Effector CD8-positive, alpha-beta T cell (primary cell): ENCODE data around the gene SLC19A2.
"Not testable (repeated sequence)": the region's sequence is repeated elsewhere in the genome, so short reads cannot be mapped to it uniquely, and the experiment has no call there.

Source experiments
- DNase-seq: peaks from one replicate; lab custom pipeline; 2025; lab: John Stamatoyannopoulos, UW

Gene SLC19A2

DNA sequence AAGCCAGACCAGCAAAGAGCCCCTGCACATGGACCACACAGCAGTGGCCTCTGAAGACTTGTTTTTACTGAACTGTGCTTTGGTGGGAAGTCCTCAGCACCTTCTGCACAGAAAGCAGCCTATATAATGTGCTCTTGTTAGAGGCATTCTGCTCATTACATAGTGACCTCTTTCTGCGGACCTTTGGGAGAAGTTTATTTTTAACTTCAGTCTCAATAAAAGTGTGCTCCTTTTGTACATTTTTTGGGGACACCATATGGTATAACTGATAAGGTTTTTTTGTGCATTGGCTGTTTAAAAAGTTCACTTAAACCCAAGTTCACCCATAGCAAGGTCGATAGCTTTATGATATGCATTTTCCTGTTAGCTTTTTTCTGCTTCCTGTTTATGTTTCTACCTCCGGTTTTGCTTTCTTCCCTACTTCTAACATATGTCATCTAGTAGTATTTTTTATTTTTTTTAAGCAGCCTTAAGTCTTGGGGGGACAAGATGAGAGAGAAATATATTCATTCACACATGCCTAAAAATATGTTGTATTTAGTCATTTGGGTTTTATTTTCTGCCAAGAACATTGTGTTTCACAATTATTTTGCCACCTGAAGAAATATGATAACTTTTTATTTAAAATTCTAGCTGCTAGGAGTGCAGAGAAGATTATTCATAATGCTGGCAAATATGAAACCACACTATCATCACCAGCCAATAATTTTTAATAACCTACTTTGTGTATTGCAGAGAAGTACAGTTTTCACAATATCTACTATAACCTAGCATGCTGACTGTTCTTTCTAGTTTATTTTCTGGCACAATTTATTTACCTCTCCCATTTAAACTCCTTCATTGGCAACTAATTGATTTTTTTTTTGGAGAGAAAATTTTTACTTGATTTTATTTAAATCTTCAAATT lies 22.9 kb upstream of the SLC19A2 start:
- no peak for DNase-seq

DNA sequence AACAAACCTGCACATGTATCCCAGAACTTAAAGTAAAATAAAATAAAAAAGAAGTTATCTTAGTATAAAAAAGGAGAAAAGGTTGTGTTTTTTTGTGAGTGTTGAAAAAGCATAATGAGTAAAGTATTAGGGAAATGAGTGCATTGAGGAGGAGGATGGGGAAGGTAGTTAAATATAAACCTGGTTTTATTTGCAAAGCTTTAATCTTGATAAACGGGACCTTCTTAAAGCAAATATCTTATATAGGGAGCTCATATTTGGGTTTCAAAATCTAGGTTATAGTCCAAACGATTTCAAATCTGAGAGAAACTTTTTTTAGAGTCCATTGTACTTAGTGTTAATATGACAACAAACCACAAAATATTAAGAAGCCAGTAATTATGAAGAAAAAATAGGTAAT lies 21.7 kb upstream of the SLC19A2 start:
- DNase-seq, result no peak

DNA sequence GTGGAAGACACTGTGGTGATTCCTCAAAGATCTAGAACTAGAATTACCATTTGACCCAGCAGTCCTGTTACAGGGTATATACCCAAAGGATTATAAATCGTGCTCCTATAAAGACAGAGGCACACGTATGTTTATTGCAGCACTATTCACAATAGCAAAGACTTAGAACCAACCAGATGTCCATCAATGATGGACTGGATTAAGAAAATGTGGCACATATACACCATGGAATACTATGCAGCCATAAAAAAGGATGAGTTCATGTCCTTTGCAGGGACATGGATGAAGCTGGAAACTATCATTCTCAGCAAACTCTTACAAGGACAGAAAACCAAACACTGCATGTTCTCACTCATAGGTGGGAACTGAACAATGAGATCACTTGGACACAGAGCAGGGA lies 17.9 kb upstream of the SLC19A2 start:
- DNase-seq, result not testable (repeated sequence)

DNA sequence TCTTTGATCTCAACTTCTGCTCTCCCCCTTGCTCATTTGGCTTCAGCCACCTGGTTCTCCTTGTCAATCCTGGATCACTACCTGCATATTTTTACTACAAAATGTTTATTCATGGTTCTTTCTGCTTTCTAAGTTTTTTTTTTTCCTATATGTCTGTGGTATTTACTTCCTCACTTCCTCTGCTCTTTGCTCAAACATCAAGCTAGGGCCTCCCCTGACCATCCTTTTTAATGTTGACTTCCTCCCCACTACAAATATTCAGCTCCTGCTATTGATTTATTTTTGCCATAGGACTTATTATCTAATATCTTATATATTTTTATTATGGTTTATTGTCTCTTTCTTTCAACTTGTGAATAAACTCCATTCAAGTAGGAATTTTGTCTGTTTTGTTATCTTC lies 14.1 kb upstream of the SLC19A2 start:
- no peak for DNase-seq

DNA sequence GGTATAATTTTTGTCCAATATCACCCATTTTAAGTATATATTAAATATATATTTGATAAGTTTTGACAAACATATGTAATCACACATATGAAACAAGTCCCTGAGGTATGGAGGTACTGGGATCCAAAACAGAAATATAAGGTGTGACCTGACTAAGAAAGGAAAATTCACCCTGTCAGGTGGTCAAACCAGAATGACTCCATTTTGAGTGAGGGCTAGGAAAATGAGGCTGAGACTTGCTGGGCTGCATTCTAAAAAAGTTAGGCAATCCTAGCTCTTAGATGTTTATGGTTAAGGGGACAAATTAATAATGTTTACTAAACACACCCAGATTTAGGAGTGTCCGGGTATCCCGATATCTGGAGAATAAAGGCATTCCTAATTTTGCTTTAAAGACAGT lies 11.6 kb upstream of the SLC19A2 start:
- no peak for DNase-seq

DNA sequence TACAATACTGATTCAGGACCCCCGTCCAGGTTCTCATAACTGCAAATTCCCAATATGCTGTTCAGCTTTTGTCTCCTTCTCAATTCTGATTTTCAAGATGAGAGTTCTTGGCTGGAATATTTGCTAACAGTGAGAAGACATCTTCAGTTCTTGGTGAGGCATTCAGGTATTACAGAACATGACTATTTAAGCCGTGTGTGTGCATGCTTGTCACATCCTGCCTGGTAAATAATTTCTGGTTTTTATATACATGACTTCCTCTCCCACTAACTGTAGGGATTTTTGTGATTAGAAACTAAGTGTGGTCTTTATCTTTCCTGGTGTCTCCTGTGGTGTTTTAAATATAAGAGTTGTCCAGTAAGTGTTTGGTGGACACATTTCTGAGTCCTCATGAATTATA lies 10.2 kb upstream of the SLC19A2 start:
- no peak for DNase-seq

DNA sequence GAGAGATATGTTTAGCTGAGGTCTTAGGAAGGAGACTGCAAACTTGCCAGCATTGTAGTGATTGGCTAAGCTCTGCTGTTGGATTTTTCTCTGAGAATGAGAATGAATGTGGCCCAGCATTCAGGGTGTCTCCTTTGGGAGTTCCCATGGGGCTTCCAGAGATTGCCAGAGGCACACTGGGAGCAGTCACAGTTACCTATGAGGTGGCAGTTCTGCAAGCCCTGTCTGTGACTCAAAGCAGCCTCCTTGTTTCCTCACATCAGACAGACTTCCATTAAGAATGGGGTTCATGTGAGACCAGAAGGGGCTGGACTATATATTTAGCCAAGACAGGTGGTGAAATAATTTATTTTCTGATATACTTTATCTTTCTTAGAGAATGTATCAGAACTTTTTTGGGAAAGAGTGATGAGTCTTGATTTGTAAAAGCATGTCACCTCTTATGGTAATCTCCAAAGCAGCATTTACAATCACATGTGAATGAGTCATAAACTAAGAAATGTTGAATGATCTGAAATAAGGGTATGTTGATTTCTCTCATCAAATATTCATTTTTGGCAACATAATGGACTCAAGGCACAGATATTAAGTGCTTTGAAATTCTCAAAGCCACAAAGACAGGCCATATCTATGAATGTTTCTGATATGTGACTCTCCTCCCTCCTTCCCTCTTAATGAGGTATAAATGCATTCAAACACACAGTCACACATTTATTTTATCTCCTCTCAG lies 9.5 kb upstream of the SLC19A2 start:
- DNase-seq, result no peak

DNA sequence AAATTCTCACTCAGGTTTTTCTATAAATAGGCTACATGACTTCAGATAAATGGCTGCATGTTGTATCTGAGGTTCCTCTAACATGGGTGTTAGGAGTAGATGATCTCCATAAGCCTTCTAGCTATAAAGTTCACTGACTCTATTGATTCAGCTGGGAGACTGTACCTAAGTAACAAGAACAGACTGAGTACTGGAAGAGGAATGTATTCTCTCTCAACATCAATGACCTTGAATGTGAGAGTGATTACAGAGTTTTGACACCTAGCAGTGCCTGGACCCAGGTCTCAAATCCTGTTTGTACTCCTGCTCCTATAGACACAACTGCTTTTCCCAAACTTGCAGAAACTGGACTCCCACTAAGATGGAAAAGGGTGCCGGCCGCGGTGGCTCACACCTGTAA lies 8.6 kb upstream of the SLC19A2 start:
- no peak for DNase-seq

DNA sequence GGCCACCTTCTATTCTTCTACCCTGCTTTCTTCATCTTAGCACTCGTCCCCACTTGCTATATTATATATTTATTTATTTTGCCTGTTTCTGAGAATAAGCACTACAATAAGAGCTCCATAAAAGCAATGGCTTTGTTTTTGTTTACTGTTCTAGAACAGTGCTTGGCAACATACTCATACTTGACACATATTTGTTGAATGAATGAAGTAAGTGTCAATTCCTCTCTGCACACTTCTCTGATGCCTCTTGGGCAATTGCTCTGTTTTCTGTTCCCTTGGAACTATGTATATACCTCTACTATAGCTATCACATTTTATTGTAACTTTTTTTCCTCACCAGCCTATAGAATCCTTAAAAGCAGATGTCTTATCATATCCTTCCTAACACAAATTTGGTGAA lies 7.5 kb upstream of the SLC19A2 start:
- no peak for DNase-seq

DNA sequence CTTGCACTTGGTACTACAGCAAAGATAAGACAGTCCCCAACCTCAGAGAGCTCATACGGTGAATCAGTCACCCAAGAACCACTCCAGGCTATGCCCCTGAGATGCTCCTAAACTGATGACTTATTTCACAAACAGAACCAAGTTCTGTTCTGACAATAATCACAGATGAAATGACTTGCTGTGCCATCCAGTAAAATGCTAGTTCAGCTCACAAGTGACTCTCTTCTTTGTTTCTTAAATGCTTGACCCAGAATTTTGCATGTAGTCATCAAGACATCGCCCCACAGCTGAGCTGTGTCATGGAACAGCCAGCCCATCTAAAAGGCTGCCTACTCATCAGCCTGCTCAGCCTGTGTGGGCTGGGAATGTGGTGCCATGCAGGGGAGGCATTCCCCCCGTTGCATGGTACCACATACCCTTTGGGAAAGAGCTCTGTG lies 6.1 kb upstream of the SLC19A2 start:
- DNase-seq, result no peak

DNA sequence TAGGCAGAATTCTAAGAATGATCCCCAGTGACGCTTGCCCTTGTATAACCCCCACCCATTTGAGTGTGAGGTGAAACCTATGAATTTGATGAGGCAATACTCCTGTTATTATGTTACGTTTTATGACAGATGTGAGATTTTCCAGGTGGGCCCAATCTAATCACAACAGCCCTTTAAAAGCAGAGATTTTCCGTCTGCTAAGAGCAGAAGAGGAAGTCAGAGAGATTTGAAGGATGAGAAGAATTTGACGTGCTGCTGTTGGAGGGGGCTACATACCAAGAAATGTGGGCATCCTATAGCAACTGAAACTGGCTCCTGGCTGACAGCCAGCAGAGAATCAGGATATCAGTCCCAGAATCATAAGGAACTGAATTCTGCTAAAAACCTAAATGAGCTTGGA lies 2.4 kb upstream of the SLC19A2 start:
- no peak for DNase-seq

DNA sequence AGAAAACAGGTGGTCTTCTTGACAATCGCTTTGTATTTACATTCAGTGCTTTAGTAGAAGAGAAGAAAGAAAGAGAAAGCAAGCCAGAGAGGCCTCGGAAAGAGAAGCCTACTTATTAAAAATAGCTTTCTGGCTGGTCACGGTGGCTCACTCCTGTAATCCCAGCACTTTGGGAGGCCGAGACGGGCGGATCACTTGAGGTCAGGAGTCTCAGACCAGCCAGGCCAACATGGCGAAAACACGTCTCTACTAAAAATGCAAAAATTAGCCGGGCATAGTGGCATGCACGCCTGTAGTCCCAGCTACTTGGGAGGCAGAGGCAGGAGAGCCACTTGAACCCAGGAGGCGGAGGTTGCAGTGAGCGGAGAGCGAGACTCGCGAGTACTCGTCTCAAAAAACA lies 1.8 kb upstream of the SLC19A2 start:
- DNase-seq, result no peak

DNA sequence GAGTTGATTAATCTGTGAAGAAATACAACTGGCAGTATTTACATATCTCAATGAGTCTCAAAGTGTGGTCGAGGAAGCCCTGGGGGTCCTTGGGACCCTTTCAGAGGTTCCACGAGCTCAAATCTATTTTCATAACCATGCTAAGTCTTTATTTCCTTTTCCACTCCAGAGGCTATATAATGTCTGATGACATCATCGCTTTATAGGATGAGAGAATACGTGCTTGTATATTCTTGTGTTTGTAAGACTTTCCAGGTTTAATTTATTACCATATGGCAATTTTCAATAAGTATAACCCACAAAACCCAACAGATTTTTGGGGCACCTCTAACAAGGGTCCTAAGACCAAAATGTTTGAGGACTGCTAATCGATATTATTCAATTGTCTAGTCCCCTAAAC lies 1.4 kb upstream of the SLC19A2 start:
- no peak for DNase-seq

DNA sequence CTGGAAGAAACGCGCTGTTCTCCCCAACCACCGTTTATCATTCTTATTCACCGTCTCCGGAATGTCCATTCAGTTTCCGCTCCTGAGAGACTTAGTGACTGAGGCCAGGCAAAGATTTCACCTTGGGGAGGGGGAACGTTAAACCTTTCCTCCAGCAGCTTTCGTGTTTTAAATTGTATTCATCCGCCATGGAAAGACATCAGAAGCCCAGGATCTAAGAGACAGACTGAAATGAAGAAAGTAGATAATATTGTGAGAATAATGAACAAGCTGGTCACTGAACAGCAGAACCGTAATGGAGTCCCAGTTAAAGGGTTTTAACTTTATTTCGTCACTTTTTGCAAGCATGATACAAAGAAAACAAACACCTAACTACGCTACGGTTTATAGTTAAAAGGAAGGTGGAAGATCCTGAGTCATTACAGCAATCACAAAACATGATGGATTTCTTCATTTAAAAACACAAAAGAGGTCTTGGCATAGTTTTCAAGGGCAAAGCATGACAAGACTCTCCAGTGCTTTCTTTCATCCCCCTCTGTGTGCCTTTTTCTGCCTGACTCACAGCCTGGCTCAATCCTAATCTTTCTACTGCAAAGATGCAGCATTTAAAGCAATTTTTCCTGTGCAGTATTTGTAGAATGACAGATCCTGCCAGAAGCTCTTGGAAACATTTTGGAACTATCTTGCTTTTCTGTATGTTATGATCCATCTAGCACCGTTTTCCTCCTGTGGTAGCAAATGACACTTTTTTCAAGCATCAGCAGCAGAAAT lies 722 bp upstream of the SLC19A2 start:
- DNase-seq, result no peak

DNA sequence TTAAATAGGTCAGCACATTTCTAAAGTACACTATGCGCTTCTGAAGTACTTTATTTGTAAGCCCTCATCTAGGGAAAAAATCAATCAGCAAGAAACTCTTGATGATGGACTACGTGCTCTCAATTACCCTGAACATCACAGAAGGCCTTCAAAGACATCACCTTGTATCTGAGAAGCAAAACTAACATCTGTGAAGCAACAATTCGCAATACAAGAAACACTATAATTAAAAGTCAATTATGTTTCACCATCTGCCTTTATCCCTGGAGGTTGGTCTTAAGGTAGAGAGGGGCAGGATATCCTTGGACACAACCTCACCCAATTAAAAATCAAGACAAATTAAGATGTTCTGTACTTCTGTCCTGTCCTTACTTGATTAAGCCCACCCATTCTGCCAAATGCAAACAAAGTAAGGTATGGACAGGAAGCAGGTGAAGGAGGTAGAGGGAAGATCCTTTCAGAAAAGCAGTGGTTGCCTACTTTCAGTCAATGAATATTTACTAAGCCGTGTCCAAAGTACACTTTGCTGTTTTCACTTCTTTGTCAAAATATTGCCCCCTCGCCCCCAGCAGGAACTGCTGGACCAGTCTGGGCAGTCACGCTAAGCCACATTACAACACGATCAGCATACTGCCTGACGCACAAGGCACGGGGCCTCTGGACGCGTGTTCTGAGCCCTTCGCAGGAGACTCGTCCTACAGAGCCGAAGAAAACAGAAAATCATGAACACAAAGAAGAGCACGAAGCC lies 887 bp downstream of the SLC19A2 start:
- no peak for DNase-seq

DNA sequence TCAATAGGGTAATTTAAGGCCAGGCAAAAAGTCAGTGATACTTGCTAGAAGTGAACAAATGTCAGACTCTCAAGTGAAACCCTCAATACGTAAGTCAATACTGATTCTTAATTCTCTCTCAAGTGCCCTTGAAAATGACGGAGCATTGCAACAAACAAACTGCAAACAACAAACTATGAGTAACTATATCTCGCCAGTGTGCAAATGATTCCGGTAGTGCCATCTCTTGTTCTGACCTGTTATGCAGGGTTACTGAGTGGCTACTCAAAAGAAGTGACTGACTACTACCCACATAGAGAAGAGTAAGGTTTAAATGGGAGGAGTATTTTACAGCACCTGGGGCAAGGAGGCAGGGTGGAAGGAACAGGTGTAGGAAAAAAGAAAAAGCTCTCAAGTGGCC lies 1.6 kb downstream of the SLC19A2 start:
- DNase-seq, result no peak

DNA sequence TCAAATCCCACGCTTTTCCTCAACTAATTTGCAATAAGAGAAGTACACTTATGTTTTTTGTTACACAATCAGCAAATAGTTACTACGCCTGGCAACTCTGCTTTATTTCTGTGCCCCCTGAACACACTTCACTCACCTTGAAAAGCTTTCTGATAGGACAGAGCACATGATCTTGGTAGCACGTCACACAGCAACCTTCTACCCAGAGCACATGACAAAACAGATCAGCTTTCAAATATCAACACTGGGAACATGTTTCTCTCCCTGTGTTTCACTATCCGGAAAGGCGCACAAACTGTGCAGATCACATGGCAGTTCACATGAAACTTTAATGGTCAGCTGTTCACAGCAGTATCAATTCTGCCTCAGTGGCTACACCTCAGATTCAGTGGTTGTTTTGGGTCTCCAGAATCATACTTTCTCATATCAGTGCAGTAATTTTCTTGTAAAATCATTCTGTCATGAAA lies 2.2 kb downstream of the SLC19A2 start:
- DNase-seq, result no peak

DNA sequence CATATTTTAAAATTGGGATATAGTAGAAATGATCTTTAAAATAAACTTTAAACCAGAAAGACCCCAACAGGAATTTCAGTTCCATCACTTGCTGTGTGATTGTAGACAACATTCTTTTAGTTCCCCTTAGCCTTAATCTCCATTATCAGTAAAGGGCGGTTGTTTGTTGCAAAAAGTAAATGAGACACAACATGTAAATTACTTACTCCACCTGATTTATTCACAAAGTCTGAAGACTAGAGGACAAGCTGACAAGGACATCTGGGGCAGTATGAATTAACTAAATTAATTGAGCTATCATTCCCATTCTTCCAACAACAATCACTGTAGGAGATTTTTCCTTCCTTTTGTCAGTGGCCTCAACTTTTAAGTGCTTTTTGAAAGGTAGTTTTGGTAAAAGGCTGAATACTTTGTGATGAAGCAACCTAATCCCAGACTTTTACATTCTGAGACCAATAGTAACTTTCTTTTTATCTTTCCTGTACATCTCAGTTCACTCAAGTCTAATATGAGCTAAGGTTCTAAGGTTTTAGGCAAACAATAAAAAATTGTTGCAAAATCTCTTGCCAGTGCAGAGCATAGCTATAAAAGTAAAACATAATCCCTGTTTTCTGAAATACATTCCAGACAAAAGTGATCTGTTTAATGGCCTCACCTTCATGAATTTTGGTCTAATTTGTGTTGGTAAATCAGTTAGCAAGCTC lies 6.2 kb downstream of the SLC19A2 start:
- DNase-seq, result no peak

DNA sequence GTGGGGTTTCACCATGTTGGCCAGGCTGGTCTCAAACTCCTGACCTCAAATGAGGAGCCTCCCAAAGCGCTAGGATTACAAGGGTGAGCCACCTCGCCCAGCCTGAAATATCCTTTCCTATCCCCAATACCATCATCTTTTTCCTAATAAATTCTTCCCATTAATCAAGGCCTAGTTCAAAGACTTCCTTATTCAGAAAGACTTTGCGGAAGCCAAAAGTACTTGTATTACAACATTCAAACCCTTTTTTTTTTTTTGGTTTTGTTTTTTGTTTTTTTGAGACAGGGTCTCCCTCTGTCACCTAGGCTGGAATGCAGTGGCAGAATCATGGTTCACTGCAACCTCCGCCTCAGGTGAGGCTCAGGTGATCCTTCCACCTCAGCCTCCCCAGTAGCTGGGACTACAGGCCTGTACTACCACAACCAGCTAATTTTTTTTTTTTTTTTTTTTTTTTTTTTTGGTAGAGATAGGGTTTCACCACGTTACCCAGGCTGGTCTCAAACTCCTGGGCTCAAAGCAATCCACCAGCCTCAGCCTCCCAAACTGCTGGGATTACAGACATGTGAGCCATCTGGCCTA lies 7.6 kb downstream of the SLC19A2 start:
- DNase-seq, result no peak

DNA sequence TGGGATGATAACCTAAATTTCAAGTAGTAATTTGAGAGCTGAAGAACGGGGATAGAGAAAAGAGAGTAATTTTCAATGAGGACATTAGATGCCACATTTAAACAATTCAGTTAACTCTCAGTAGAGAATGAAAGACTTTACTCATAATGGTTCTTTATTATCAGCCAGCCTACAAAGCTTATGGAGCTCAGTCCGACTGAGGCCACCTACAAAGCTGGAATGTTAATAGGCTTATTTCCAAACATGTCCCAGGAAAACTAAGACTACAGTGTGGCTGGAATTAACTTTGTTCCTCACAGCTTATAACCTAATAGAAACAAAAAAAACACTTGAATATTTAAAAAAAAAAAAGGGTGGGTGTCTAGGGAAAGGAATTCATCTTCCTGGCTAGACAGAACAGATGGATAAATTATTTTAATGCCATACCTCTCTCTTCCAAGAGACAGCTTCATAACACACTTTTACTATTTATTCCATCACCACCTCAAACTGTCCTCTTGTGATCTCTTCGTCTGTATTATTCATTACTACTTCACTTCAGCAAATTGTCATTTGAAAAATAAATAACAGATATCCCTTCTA lies 9.8 kb downstream of the SLC19A2 start:
- no peak for DNase-seq
